ENCODE measurements around the gene FAM3B. TPM values are rescaled to one million over a fixed set of nuclear protein-coding genes. Genes with fewer than 3 reads are reported as not detected.

The FAM3B gene
- total RNA-seq, 1 experiment from 2014 or later: 59.5 TPM

DNA sequence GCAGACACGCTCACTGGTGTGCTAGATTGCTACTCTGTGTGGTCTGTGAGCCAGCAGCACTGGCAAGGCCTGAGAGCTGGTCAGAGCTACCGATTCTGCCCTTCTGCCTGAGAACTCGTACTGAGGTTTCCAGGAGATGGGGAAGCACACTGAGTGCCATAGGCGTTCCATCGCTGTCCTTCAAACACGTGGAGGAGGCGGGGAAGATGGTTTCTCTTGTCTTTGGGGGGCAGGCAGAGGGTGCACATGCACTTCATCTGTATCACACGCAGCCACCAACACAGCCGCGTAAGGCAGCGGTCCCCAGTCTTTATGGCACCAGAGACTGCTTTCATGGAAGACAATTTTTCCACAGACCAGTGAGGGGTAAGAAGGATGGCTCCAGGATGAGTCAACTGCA is 85.6 kb downstream of the FAM3B start:
- H3K4me3 Mint-ChIP-seq (ENCODE audit: unreplicated experiment): no peak overlapping the region
- ChIA-PET CTCF (no interaction called here), POLR2A (no interaction called here)
- no peaks in the 10 kb centered on the region for H3K4me1 ChIP-seq
- H3K27ac Mint-ChIP-seq (ENCODE audit: unreplicated experiment): no peak overlapping the region
- H3K27me3 ChIP-seq (replicated peaks; ENCODE audit: control insufficient read depth, insufficient read depth, low read length): no peaks in the 10 kb centered on the region
- no peak for DNase-seq
- H3K4me1 Mint-ChIP-seq (ENCODE audit: low read depth, unreplicated experiment): no peaks in the 10 kb centered on the region
- no TSS peak for BruUV-seq (replicated peaks)
- H3K36me3 ChIP-seq (ENCODE audit: control insufficient read depth, insufficient read depth, low read length): no peaks in the 10 kb centered on the region
- TF ChIP-seq, protein P1, sequence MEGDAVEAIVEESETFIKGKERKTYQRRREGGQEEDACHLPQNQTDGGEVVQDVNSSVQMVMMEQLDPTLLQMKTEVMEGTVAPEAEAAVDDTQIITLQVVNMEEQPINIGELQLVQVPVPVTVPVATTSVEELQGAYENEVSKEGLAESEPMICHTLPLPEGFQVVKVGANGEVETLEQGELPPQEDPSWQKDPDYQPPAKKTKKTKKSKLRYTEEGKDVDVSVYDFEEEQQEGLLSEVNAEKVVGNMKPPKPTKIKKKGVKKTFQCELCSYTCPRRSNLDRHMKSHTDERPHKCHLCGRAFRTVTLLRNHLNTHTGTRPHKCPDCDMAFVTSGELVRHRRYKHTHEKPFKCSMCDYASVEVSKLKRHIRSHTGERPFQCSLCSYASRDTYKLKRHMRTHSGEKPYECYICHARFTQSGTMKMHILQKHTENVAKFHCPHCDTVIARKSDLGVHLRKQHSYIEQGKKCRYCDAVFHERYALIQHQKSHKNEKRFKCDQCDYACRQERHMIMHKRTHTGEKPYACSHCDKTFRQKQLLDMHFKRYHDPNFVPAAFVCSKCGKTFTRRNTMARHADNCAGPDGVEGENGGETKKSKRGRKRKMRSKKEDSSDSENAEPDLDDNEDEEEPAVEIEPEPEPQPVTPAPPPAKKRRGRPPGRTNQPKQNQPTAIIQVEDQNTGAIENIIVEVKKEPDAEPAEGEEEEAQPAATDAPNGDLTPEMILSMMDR (IDR thresholded peaks at IDR 0.05; ENCODE audit: insufficient read depth in 1 of 2, low read depth in 1 of 2, low read length in 1 of 2, severe bottlenecking in 1 of 2, unreplicated experiment in 1 of 2): no peak
- H3K36me3 Mint-ChIP-seq (ENCODE audit: insufficient read depth, unreplicated experiment): no peaks in the 10 kb centered on the region
- H3K4me3 ChIP-seq (ENCODE audit: low read depth, low read length): no peak overlapping the region
- intact Hi-C loops (cut with micrococcal nuclease; ENCODE audit: unreplicated experiment): no loop called here
- H3K9me3 ChIP-seq: no peaks in the 10 kb centered on the region
- H3K27me3 Mint-ChIP-seq (ENCODE audit: insufficient read depth, unreplicated experiment): no peaks in the 10 kb centered on the region
- H3K9me3 Mint-ChIP-seq (ENCODE audit: unreplicated experiment): peaks cover 9% of the 10 kb centered on the region

DNA sequence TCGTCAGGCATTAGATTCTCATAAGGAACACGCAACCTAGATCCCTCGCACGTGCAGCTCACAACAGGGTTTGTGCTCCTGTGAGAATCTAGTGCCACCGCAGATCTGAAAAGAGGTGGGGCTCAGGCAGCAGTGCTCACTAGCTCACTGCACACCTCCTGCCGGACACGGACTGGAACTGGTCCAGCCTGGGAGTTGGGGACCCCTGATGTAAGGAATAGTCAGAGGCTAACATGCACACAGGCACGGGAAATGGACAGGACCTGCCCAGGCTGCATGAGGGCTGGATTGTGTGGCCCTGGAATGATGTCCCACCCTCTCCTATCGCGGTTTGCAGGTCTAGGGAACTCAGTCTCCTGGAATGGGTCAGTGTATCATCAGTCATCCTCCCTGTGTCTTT is 86.2 kb downstream of the FAM3B start:
- intact Hi-C loops (cut with micrococcal nuclease; ENCODE audit: unreplicated experiment): no loop called here
- Histone ChIP-seq H3K27me3 (replicated peaks; ENCODE audit: control insufficient read depth, insufficient read depth, low read length) (no peaks in the 10 kb centered on the region), H3K4me3 (ENCODE audit: low read depth, low read length) (no peak overlapping the region), H3K9me3 (no peaks in the 10 kb centered on the region), H3K36me3 (ENCODE audit: control insufficient read depth, insufficient read depth, low read length) (no peaks in the 10 kb centered on the region), H3K4me1 (no peaks in the 10 kb centered on the region)
- Mint-ChIP-seq H3K27me3 (ENCODE audit: insufficient read depth, unreplicated experiment) (no peaks in the 10 kb centered on the region), H3K27ac (ENCODE audit: unreplicated experiment) (no peak overlapping the region), H3K4me3 (ENCODE audit: unreplicated experiment) (no peak overlapping the region), H3K36me3 (ENCODE audit: insufficient read depth, unreplicated experiment) (no peaks in the 10 kb centered on the region), H3K4me1 (ENCODE audit: low read depth, unreplicated experiment) (no peaks in the 10 kb centered on the region), H3K9me3 (ENCODE audit: unreplicated experiment) (peaks cover 9% of the 10 kb centered on the region)
- ChIA-PET CTCF (no interaction called here), POLR2A (no interaction called here)
- no peak for DNase-seq
- TF ChIP-seq, protein P1 (IDR thresholded peaks at IDR 0.05; ENCODE audit: insufficient read depth in 1 of 2, low read depth in 1 of 2, low read length in 1 of 2, severe bottlenecking in 1 of 2, unreplicated experiment in 1 of 2): no peak
- no TSS peak for BruUV-seq (replicated peaks)

DNA sequence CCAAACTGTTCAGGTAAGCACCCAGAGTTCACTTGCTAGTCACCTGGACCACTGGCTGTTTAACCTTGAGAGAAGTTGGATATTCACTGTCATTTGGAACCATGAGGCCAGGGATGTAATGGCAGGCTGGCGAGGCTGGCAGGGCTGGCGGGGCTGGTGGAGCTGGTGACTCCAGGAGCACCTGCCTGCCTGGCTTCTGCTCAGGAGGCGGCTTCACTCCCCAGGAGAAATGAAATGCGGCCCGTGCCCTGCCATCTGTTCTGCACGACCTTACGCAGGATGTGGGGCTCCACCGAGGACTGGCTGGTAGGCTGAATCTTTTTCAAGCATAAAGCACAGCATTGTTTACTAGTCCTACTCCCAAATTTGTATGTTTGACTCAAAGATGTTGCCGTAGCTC is 86.7 kb downstream of the FAM3B start:
- Histone ChIP-seq H3K9me3 (no peaks in the 10 kb centered on the region), H3K4me1 (no peaks in the 10 kb centered on the region), H3K36me3 (ENCODE audit: control insufficient read depth, insufficient read depth, low read length) (no peaks in the 10 kb centered on the region), H3K27me3 (replicated peaks; ENCODE audit: control insufficient read depth, insufficient read depth, low read length) (no peaks in the 10 kb centered on the region), H3K4me3 (ENCODE audit: low read depth, low read length) (no peak overlapping the region)
- intact Hi-C loops (cut with micrococcal nuclease; ENCODE audit: unreplicated experiment): no loop called here
- Mint-ChIP-seq H3K4me1 (ENCODE audit: low read depth, unreplicated experiment) (no peaks in the 10 kb centered on the region), H3K9me3 (ENCODE audit: unreplicated experiment) (peaks cover 9% of the 10 kb centered on the region), H3K4me3 (ENCODE audit: unreplicated experiment) (no peak overlapping the region), H3K27ac (ENCODE audit: unreplicated experiment) (no peak overlapping the region), H3K27me3 (ENCODE audit: insufficient read depth, unreplicated experiment) (no peaks in the 10 kb centered on the region), H3K36me3 (ENCODE audit: insufficient read depth, unreplicated experiment) (no peaks in the 10 kb centered on the region)
- TF ChIP-seq, protein P1 (IDR thresholded peaks at IDR 0.05; ENCODE audit: insufficient read depth in 1 of 2, low read depth in 1 of 2, low read length in 1 of 2, severe bottlenecking in 1 of 2, unreplicated experiment in 1 of 2): no peak
- ChIA-PET POLR2A (no interaction called here), CTCF (no interaction called here)
- no peak for DNase-seq
- BruUV-seq (replicated peaks): no TSS peak

Measured in Caco-2 (cell line).